ENCODE data around the gene CYP17A1.
"Not testable (repeated sequence)": the region's sequence is repeated elsewhere in the genome, so short reads cannot be mapped to it uniquely, and the experiment has no call there.

The CYP17A1 gene

DNA sequence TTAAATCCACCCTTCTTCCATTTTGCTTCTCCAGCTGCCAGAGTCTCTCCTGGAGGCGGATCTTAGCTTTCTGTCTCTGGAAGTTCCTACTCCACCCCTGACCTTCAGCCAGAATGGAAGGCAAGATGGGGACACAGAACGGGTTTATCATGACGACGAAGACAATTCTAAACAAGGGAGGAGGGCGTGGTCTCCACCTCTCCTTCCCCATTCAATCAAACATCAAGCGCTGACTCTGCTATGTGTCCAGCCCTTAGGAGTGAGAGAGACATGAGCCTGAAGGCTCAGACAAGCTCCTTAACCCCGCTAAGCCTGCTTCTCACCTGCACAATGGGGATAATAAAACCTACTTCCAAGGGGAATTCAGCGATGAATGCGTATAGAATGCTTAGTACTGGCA is 3.1 kb downstream of the CYP17A1 start:
- no peak for DNase-seq

DNA sequence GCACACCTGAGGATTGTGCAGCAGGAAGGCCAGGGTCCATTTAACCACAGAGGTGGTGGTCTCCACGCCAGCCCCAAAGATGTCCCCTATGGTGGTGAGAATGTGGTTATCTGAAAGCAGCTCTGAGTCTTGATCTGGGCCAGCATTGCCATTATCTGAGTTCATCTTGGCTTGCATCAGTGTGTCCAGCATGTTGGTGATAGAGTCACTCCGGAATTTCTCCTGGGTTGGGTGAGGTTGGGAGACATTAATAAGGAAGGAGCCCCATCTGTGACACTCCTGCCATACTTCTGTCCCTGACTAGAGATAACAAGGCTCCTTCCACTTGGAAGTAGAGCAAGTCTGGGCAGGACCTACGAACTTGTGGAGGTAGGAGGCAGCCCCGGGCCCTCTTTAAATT is 4.2 kb downstream of the CYP17A1 start:
- DNase-seq: no peak

DNA sequence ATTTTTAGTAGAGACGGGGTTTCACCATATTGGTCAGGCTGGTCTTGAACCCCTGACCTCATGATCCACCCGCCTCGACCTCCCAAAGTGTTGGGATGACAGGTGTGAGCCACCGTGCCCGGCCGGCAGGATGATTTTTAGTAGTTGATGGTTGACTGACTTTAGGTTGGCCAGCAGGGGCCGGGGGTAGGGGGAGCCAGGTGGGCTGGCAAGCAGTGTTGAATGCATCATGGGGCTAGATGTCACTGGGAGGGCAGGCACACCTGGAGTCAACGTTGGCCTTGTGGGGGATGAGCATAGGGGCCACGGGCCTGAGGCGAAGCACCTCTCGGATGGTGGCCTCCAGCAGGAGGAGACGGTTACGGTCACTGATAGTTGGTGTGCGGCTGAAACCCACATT is 5.0 kb downstream of the CYP17A1 start:
- DNase-seq: no peak

DNA sequence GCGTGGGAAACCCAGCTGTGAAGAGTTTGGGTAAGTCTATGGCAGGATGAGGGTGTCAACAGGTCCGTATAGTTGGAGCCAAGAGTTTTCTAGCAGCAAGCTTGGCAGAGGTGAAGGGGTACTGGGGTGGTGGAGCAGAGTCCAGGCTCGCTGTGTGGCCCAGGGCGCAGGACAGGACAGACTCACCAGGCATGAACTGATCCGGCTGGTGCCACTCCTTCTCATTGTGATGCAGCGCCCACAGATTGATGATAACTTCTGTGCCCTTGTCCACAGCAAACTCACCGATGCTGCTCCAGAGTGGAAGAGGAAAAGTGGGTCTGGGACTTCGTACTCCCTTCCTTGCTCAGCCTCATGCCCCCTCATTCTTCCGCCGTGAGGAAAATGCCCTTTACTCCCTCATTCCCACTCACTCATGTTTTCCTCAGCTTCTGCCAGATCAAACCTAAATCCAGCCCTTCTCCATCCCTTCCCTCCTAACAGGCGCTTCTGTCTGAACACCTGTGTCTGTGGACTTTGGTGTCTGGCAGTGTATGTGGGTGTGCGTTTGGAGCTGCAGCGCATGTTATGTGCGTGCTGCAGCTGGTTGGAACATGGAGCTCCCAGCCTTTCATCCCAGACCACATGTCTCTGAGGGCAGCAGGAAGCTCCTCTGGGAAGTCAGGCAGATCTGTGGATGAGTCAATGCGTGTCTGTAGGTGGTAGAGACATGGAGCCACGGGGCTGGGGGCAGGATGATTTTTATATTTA is 5.7 kb downstream of the CYP17A1 start:
- no peak for DNase-seq

DNA sequence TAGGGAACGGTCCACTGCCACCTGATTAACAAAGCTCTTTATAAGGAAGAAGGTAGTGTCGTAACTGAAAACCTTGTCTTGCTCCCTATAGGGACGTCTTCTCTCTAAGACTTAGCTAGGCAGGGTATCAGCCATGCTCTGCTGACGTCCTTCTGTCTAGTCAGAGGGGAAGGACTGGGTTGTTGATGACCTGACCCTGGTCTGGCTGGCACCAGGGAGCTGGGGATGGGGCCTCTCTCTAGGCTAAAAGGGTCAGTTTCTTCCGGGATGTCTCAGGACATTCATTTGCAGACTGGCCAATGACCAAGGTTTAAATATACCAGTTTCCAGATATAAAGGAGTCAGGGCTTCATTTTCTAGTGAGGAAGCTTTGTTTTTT is 9.6 kb downstream of the CYP17A1 start:
- DNase-seq: no peak

DNA sequence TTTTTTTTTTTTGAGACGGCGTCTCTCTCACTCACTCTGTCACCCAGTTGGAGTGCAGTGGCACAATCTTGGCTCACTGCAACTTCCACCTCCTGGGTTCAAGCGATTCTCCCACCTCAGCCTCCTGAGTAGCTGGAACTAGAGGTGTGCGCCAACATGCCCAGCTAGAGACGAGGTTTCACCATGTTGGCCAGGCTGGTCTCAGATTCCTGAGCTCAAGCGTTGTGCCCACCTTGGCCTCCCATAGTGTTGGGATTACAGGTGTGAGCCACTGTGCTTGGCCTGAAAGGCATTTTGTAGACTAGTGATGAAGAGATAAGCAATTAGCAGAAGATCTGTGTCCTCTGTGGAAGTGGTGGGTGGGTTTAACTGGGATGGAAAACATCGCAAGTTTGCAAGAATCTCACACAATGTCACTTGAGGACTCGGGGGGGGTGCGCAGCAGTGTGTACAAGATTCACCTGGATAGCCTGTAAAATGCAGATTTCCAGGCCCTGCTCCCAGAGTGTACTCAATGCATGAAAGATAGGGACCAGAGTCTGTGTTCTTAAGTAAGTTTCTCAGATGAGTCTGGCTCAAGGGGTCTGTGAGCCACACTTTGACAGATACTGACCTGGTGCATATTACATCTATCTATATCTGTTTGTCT is 10.9 kb downstream of the CYP17A1 start:
- DNase-seq: no peak

DNA sequence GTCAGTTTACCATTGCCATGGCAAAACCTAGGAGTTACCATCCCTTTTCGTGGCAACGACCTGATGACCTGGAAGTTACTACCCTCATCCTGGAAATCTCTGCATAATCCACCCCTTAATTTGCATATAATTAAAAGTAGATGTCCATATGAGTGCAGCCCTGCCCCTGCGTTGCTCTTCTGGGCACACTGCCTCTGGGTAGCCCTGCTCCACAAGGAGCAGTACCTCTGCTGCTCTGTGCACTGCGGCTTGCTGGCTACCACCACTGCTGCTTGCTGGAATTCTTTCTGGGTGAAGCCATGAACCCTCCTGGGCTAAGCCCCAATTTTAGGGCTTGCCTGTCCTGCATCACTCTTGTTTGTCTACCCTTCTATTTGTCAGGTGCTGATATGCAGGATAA is 12.5 kb downstream of the CYP17A1 start:
- no peak for DNase-seq

DNA sequence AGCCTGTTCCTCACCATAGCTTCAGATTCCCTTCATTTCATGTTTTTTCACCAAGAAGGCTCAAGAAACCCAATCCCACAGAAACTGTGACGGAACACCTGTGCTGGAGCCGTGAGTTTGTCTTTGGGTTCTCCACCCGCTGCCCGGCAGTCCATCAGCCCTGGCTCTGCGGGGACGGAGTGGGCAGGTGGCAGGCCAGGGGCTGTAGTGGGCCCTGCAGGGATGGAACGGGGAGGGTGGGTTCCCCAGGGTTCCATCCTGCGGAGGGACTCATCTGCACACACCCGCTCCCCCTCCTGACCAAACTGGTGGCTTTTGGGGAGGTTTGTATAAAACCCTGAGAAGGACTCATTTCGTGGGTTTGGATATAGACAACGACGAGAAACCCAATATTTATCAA is 15.0 kb downstream of the CYP17A1 start:
- DNase-seq: no peak

DNA sequence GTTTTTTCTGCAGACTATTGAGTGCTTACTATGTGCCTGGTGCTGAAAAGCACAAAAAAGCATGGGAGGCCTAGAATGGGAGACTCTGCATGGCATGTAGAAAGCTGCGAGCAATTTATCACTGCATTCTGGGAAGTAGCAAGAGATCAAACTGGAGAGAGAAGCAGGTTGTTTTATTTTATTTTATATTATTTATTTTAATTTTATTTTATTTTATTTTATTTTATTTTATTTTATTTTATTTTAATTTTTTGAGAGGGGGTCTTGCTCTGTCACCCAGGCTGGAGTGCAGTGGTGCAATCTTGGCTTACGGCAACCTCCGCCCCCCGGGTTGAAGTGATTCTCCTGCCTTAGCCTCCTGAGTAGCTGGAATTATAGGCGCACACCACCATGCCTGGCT is 17.2 kb downstream of the CYP17A1 start:
- DNase-seq: not testable (repeated sequence)

DNA sequence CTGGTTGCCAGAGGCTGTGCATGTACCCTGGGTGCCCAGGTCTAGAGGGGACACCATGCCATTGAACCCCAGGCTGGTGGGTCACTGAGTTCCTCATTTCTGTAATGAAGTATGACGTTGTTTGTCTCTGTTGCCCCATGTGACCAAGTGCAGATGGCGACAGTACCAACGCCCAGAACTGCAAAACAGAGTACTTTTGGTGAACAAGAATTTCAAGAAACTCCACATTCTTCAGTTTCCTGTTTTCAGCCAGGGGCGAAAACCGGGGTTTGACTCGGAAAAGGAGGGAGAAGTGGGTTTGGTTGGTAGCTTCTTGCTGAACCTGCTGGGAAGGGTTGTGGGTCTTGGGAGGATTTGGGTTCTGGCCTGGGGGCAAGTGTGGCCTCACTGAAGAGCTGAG is 18.2 kb downstream of the CYP17A1 start:
- DNase-seq: peak; percentile 8

DNA sequence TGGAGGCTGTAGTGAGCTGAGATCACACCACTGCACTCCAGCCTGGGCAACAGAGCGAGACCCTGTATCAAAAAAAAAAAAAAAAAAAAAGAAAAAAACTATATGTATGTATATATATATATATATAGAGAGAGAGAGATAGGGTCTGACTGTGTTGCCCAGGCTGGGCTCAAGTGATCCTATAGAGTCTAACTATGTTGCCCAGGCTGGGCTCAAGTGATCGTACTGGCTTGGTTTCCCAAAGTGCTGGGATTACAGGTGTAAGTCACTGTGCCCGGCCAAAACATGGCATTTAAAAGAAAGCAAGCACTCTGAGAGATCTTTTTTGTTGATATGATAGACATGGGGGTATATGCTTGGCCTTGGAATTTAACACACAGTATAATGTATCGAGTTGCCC is 20.0 kb downstream of the CYP17A1 start:
- DNase-seq: no peak

DNA sequence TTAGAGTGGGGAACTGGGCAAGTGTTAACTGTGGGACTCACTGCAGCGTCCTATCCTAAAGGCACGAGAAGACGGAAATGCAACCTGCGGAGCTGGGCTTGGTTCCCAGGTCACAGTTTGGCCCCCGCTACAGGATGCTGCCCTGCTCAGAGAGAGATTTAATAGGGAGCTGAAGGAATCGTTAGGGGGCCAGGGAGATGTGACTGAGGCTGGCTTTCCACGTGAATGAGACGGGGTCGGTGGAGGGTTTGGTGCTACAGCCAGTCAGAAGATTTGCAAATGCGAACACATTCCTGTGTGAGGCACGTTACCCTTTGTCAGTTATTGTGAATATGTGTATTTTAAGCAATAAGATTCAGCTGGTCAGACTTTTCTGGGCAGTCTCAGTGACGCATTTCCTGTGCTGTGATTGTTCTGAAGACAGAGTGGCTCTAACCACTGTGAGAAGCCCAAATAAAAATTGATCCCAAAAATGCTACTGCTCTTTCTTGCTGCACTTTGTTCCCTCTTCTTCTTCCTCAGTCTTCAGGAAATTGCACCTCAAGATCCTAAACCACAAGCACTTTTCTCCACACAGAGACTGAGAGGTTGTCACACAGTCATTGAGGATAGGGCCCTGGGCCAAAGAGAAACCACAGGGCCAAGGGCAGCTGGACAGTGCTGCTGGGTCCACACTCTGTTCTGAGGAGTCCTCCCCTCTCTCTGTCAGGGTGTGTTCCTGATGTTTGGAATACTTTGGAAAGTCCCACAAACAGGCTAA is 21.2 kb downstream of the CYP17A1 start:
- DNase-seq: peak; percentile 5

DNA sequence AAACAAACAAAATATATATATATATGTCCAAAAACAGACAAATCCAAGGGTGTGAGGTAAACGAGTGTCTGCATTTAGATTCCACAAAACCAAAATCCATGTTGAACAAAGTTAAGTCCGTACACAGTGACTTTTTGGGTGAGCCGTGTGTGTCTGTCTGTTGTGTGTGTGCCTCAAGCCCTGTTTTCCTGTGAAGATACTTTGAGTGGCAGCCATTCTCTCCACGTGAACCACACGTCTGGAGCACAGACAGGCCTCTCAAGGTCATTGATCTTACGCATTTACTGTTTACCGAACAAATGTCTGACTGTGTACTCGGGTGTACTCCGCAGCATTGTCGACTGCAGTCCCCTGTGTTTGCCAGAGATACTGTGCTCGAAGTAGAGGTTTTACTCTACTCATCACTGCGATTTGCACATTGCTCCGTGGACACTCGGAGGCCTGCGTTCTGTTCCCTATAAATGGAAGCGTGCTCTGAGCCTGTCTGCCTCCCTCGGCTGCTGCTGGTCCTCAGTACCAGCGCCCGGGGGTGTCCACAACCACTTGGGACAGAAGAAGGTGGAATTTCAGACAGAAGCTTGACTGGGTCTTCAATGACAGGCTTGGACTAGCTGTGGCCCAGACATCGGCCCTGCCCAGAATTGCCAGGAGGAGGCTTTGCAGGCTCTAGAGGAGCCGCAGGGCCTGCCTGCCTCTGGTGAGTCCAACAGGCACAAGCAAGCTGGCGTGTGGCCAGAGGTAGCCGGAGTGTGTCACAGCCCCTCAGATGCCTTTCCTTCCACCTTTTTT is 22.1 kb downstream of the CYP17A1 start:
- DNase-seq: no peak

DNA sequence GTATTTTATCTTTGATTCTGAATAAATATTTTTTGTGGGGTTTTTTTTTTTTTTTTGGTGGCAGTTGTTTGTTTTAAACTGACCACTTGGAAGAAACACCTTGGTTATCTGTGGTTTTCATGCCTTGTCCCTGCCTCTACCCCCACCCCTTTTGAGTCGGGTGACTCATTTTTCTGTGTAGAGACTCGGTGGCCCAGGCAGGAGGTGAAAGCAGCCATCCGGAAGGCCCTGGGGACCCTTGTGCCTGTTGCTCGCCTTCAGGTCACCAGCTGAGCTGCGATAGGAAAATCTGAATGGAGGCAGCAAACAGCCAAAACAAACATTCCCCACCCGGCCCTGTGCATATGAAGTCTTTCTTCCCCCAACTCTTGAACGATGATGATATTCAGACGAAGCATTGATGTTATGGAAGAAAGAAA is 22.8 kb downstream of the CYP17A1 start:
- DNase-seq: no peak

DNA sequence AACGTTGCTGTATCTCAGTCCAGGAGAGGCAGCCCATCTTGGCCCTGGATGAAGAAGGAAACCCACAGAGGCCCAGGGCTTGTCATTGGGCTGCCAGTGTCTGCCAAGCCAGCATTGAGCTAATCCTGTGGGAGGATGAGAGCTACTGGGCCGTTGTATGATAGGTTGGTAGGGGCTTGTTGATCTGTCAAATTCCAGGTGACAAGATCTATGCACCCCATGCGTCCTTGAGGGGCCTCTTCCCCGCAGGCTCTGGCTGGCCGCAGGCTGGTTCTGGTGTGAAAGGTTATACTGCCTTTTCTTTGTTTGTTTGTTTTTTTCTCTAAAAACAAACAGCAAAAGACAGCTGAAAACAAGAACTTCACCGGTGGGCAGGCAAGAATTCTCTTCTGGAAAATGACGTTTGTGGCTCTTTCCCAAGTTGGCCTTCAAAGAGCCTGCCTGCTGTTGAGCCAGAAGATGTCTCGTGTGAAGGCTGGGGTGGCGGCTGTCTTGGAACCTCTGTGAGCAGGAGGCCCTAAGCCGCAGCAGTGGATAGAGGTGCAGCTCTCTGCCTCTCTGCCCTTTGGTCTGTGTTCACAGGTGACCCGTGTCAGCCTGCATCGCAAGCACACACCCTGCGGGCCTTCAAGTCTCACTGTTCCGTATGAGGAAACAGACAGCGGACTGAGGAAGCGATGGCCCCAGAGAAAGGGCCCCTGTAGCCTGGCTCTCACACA is 23.3 kb downstream of the CYP17A1 start:
- DNase-seq: no peak

DNA sequence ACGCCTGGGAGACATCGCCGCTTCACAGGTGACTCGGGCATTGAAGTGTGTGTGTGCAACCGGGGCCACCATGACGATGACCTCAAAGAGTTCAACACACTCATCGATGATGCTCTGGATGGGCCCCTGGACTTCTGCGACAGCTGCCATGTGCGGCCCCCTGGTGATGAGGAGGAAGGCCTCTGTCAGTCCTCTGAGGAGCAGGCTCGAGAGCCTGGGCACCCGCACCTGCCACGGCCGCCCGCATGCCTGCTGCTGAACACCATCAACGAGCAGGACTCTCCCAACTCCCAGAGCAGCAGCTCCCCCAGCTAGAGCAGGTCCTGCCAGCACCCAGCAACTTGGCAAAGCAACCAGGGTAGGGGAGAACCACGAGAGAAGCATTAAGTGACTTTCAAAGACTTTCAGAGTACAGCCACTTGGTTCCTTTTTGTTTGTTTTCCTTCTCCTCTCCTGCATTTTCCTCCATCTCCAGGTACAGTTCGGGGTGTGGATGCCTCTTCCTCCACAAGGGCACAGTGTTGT is 24.1 kb downstream of the CYP17A1 start:
- DNase-seq: no peak

DNA sequence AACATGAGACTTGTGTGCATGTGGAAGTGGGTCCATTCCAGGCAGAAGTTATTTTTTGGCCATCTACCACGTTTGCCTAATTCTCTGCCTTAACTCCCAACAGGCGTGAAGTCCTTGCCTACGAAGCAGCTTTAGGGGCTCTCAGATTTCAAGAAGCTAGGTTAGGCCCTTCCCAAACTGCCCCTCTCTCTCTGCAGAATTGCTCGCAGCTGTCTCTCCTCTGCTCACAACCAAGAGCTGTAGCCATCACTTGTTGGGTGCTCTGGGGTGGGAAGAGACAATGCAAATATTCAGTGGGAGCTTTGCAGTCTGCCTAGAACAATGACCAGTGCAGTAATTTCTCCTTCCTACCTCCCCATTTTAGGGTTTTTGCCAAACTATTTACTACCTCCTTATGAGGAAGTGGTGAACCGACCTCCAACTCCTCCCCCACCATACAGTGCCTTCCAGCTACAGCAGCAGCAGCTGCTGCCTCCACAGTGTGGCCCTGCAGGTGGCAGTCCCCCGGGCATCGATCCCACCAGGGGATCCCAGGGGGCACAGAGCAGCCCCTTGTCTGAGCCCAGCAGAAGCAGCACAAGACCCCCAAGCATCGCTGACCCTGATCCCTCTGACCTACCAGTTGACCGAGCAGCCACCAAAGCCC is 24.9 kb downstream of the CYP17A1 start:
- no peak for DNase-seq

DNA sequence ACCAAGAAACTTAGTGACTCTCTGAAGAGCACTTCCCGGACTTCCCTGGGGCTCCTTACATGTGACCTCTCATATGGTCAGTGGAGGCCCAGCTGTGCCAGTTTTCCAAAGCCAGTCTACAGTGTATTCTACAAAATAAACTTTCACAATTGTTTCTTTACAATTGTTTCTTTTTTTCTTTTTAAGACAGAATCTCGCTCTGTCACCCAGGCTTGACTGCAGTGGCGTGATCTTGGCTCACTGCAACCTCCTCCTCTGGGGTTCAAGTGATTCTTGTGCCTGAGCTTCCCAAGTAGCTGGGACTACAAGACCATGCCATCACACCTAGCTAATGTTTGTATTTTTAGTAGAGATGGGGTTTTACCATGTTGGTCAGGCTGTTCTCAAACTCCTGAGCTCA is 25.9 kb downstream of the CYP17A1 start:
- DNase-seq: no peak

DNA sequence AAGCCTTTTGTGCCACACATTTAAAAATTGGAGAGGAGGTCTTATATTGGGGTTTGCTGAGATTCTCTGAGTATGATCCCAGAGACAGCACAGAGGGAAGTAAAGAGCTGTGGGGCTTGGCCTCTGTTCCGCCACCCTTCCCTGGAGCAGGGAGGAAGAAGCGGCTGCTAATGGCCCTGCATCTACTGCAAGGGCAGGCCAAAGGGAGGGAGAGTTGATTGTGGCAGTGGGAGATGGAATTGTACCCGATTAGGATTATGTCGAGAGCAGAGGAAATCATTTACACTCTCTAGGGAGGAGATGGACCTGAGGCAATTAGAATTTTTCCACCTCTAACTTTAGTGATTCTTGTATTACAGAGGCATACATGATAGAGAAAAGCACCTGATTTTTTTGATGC is 28.8 kb downstream of the CYP17A1 start:
- DNase-seq: no peak

DNA sequence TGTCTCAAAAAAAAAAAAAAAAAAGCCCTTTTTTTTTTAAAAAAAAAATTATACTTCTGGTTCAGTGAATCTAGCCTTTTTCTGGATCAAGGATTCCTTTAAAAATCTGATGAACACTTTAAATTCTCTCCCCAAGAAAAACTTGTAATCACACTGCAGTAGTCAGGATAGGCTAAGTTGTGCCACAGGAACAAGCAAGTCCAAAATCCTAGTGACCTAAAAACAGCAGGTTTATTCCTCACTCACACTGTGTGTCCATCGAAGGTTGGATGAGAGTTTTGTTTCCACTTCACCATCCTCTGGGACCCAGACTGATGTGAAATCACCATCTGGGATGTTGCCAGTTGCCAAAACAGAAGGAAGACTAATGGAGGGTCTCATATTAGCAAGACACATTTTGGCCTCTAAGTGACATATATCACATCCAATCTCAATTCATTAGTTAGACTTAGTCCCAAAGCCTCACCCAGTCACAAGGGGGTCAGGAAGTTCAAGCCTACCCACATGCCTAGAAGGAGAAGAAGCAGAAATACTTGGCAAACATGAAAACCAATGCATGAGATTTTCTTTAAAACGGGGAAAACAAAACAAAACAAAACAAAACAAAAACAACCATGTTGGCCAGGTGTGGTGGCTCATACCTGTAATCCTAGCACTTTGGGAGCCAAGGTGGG is 32.7 kb downstream of the CYP17A1 start:
- DNase-seq: no peak

DNA sequence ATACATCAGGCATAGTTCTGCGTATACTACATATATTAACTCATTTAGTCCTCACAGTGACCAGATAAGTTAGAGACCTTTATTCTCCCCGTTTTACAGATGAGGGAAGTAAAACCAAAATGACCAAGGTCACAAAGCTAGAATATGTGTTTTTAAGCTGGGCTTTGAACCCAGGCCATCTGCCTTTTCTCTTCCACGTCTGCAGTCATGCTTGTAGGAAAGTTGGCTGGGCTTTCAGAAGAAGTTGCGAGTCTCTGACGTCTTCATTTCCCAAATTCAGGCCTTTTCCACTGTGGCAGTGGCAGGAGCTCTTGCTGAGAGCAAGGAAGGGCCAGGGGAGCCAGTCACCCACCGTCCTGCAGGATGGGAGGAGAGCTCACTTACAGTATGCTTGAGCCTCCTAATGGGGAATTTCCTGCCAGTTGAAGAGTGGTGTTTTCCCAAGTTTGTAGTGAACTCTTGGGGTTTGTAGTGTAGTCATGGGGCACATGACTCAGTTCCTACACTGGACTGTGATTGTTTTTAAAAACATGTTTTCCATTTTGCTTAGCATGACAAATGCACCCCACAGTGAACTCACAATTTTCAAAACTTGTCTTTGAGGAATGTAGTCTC is 34.2 kb downstream of the CYP17A1 start:
- peak; percentile 30 for DNase-seq
